CD4-positive, alpha-beta T cell (primary cell): ENCODE results near the gene DNALI1. TPM values are rescaled to one million over a fixed set of nuclear protein-coding genes. Genes with fewer than 3 reads are reported as not detected.

Experiments
- ATAC-seq: fragments of 200-7000 bp; cut with Tn5 transposase; one replicate; pipeline ENCODE4 v1.10.0; 2022; ENCODE audit warnings: mild to moderate bottlenecking; ENCODE audit not compliant: poor library complexity
- CTCF ChIA-PET: fragments of 350-600 bp; sonication (Branson Sonifier 250); formaldehyde crosslinking; loops from one replicate; lab custom pipeline; 2021; ENCODE audit warnings: antibody characterized with exemption, inconsistent platforms; lab: Charles Lee
- POLR2A ChIA-PET: fragments of 350-600 bp; sonication (Branson Sonifier 250); formaldehyde crosslinking; loops from one replicate; lab custom pipeline; 2021; ENCODE audit warnings: antibody characterized with exemption, inconsistent platforms; lab: Charles Lee
- DNase-seq, 14 experiments: peaks; one replicate each; pipeline ENCODE4 v3.0.0-alpha.2; 2013 to 2020; ENCODE audit warnings: mixed read lengths in 2 of 14
- H3K27ac ChIP-seq, 2 donors: one replicate each; pipeline versions ENCODE4 v1.5.1 to v1.7.0; 2013; ENCODE audit warnings: low read length in 2 of 2, low read depth in 1 of 2, mild to moderate bottlenecking in 1 of 2
- H3K27me3 ChIP-seq, 2 experiments: 1 replicate in 1 of 2; 2 replicates in 1 of 2; pipeline versions ENCODE4 v1.6.1 to v1.7.0; 2013; ENCODE audit warnings: low read length in 2 of 2, control low read depth in 1 of 2, mild to moderate bottlenecking in 1 of 2, moderate library complexity in 1 of 2; ENCODE audit not compliant: insufficient read depth in 2 of 2, control insufficient read depth in 1 of 2
- H3K36me3 ChIP-seq: one replicate; pipeline ENCODE4 v1.6.1; 2013; ENCODE audit warnings: low read length, control low read depth; ENCODE audit not compliant: insufficient read depth
- H3K4me1 ChIP-seq: one replicate; pipeline ENCODE4 v1.6.1; 2013; ENCODE audit warnings: low read length, control low read depth; ENCODE audit not compliant: insufficient read depth
- H3K4me3 ChIP-seq: one replicate; pipeline ENCODE4 v1.5.1; 2013; ENCODE audit warnings: mild to moderate bottlenecking, low read length, moderate library complexity
- H3K9me3 ChIP-seq, 2 experiments: 1 replicate in 1 of 2; 2 replicates in 1 of 2; pipeline versions ENCODE4 v1.6.1 to v1.7.0; 2013; ENCODE audit warnings: low read length in 2 of 2, mild to moderate bottlenecking in 2 of 2, control low read depth in 1 of 2, moderate library complexity in 1 of 2; ENCODE audit not compliant: control insufficient read depth in 1 of 2, insufficient read depth in 1 of 2
- H3K27ac Mint-ChIP-seq: one replicate; pipeline ENCODE4 v1.8.0; 2020; ENCODE audit warnings: mixed read lengths
- H3K27me3 Mint-ChIP-seq: one replicate; pipeline ENCODE4 v1.8.0; 2021; ENCODE audit warnings: mixed read lengths
- H3K36me3 Mint-ChIP-seq: one replicate; pipeline ENCODE4 v1.8.0; 2021; ENCODE audit warnings: low read depth, mixed read lengths
- H3K4me1 Mint-ChIP-seq: one replicate; pipeline ENCODE4 v1.8.0; 2021; ENCODE audit warnings: low read depth, mixed read lengths
- H3K4me3 Mint-ChIP-seq: one replicate; pipeline ENCODE4 v1.8.0; 2020; ENCODE audit warnings: mild to moderate bottlenecking, mixed read lengths
- H3K9me3 Mint-ChIP-seq: one replicate; pipeline ENCODE4 v1.8.0; 2020; ENCODE audit warnings: mixed read lengths
- intact Hi-C, 2 experiments: fragments of 100-400 bp; cut with DNase I in 1 of 2; cut with micrococcal nuclease in 1 of 2; formaldehyde crosslinking; loops; one replicate each; pipeline versions ENCODE4 v1.15.1 to v1.9.0; 2023 to 2025; cut with DNase I, micrococcal nuclease
- total RNA-seq, 174 experiments: library from RNA in 2 of 174; stranded (reverse) in 2 of 174; gene quantifications; one replicate each; pipeline ENCODE4 v1.2.3 and lab custom pipeline; 2021 to 2026
- TF ChIP-seq, protein P1 (sequence below): fragments of 200-600 bp; IDR thresholded peaks from one replicate; pipeline ENCODE4 v1.8.0; 2022; ENCODE audit warnings: antibody characterized with exemption, mild to moderate bottlenecking

Gene DNALI1
- total RNA-seq, 2 experiments from 2014 or later = not detected

DNA sequence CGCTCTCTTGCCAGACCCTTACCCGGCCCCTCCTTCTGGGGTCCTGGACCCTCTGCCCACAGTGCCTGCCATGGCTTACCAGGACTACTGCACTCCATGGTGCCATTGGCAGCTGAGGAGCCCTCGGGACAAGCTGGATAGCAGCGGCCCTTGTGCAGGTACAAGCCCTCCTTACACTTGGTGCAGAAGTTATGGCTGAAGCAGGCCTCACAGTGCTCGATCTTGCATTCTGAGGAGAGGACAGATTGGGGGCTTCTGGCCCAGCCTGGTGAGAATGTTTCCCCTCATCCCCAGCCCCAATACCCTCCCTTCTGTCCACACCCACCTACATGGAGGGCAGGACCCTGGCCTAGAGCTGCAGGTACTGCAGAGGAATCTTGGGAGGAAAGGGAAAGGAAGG is 57.4 kb downstream of the DNALI1 start:
- no peaks in the 10 kb centered on the region for H3K4me1 Mint-ChIP-seq
- no peaks in the 10 kb centered on the region for H3K9me3 ChIP-seq
- H3K4me3 Mint-ChIP-seq = no peak overlapping the region
- H3K4me3 ChIP-seq = no peak overlapping the region
- H3K36me3 Mint-ChIP-seq = no peaks in the 10 kb centered on the region
- DNase-seq (no peak), ATAC-seq (no peak)
- no peaks in the 10 kb centered on the region for H3K36me3 ChIP-seq
- H3K27me3 ChIP-seq = peaks cover 10 to 18% of the 10 kb centered on the region in 2 experiments
- H3K27ac Mint-ChIP-seq = no peak overlapping the region
- peaks cover 44% of the 10 kb centered on the region for H3K27me3 Mint-ChIP-seq
- CTCF ChIA-PET = no interaction called here
- POLR2A ChIA-PET = no interaction called here
- TF ChIP-seq, protein P1, sequence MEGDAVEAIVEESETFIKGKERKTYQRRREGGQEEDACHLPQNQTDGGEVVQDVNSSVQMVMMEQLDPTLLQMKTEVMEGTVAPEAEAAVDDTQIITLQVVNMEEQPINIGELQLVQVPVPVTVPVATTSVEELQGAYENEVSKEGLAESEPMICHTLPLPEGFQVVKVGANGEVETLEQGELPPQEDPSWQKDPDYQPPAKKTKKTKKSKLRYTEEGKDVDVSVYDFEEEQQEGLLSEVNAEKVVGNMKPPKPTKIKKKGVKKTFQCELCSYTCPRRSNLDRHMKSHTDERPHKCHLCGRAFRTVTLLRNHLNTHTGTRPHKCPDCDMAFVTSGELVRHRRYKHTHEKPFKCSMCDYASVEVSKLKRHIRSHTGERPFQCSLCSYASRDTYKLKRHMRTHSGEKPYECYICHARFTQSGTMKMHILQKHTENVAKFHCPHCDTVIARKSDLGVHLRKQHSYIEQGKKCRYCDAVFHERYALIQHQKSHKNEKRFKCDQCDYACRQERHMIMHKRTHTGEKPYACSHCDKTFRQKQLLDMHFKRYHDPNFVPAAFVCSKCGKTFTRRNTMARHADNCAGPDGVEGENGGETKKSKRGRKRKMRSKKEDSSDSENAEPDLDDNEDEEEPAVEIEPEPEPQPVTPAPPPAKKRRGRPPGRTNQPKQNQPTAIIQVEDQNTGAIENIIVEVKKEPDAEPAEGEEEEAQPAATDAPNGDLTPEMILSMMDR = no peak
- H3K9me3 Mint-ChIP-seq = no peaks in the 10 kb centered on the region
- intact Hi-C loops = no loop called here
- H3K27ac ChIP-seq = no peak overlapping the region
- no peaks in the 10 kb centered on the region for H3K4me1 ChIP-seq

DNA sequence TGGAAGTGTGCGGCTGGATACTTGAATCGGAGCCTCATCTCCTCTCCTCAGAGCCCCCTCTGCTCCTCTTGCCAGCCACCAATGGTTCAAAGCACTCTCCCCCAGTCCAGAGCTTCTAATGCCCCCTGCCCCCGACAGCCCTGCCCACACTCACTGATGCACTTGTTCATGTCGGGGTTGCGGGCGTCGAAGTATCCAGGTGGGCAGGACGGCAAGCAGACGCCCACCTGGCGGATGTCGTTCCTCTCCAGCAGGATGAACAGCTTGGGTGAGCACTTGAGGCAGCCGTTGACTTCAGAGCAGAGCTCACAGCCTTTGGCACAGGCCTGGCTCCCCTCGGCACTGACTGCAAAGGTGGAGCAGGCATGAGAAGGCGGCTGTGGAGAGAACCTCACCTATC is 59.6 kb downstream of the DNALI1 start:
- no peak overlapping the region for H3K27ac Mint-ChIP-seq
- DNase-seq (no peak), ATAC-seq (no peak)
- Histone ChIP-seq H3K27ac (no peak overlapping the region), H3K9me3 (no peaks in the 10 kb centered on the region), H3K27me3 (peaks cover 18 to 24% of the 10 kb centered on the region in 2 experiments), H3K4me3 (no peak overlapping the region), H3K4me1 (no peaks in the 10 kb centered on the region), H3K36me3 (no peaks in the 10 kb centered on the region)
- H3K36me3 Mint-ChIP-seq = no peaks in the 10 kb centered on the region
- ChIA-PET CTCF (no interaction called here), POLR2A (no interaction called here)
- H3K9me3 Mint-ChIP-seq = no peaks in the 10 kb centered on the region
- intact Hi-C loops = no loop called here
- H3K4me3 Mint-ChIP-seq = no peak overlapping the region
- peaks cover 54% of the 10 kb centered on the region for H3K27me3 Mint-ChIP-seq
- no peaks in the 10 kb centered on the region for H3K4me1 Mint-ChIP-seq
- TF ChIP-seq, protein P1 = no peak

Other genes with a start within 250 kb of the DNALI1 start
- 100 to 1,000 TPM; 164 to 165 TPM for gene ZC3H12A, start 82.4 kb upstream of the DNALI1 start, total RNA-seq
- gene MEAF6, start 42.2 kb upstream of the DNALI1 start, total RNA-seq = 10 to 100 TPM; 39.0 to 41.5 TPM
- gene SNIP1, start 2.6 kb upstream of the DNALI1 start, total RNA-seq = 10 to 100 TPM; 57.9 to 64.7 TPM
- gene GNL2, start 39.0 kb downstream of the DNALI1 start, total RNA-seq = 10 to 100 TPM; 43.4 to 44.5 TPM
- not detected for gene RSPO1, start 78.0 kb downstream of the DNALI1 start, total RNA-seq
- under 1 TPM; 0.25 to 0.36 TPM for gene CDCA8, start 135.6 kb downstream of the DNALI1 start, total RNA-seq
- gene EPHA10, start 208.2 kb downstream of the DNALI1 start, total RNA-seq = not detected
- under 1 TPM; 0.33 to 0.53 TPM for gene MANEAL, start 236.9 kb downstream of the DNALI1 start, total RNA-seq